SK-N-SH treated with all-trans-retinoic acid at 6 μM for 48 hours (cell line): ENCODE data around the gene DPYD.

Experiments used
- ARNTL ChIP-seq: fragments of 450-650 bp; formaldehyde crosslinking; IDR thresholded peaks from 2 replicates; pipeline ENCODE4 v1.5.0; 2020; ENCODE audit warnings: low read depth, mild to moderate bottlenecking, moderate library complexity, borderline replicate concordance
- BACH2 ChIP-seq: fragments of 250-450 bp; sonication (Bioruptor Pico); IDR thresholded peaks from 2 replicates; pipeline ENCODE4 v1.9.0; 2021; ENCODE audit warnings: mild to moderate bottlenecking, borderline replicate concordance
- CSDC2 ChIP-seq: fragments of 250-450 bp; sonication (Bioruptor Pico); IDR thresholded peaks from 2 replicates; pipeline ENCODE4 v1.5.0; 2020; ENCODE audit warnings: mild to moderate bottlenecking, moderate library complexity
- GLIS3 ChIP-seq: fragments of 250-450 bp; sonication (Bioruptor Pico); IDR thresholded peaks from 2 replicates; pipeline ENCODE4 v1.5.0; 2020; ENCODE audit warnings: mild to moderate bottlenecking, moderate library complexity
- ISL1 ChIP-seq: fragments of 250-450 bp; sonication (Bioruptor Pico); IDR thresholded peaks from 2 replicates; pipeline ENCODE4 v2.1.2; 2022; ENCODE audit warnings: mild to moderate bottlenecking, moderate library complexity
- OSR1 ChIP-seq: fragments of 250-450 bp; sonication (Bioruptor Pico); IDR thresholded peaks from 2 replicates; pipeline ENCODE4 v1.8.0; 2022; ENCODE audit warnings: moderate library complexity, mild to moderate bottlenecking, inconsistent platforms
- PATZ1 ChIP-seq: fragments of 250-450 bp; sonication (Bioruptor Pico); IDR thresholded peaks from 2 replicates; pipeline ENCODE4 v1.8.0; 2020; ENCODE audit warnings: mild to moderate bottlenecking, moderate library complexity, borderline replicate concordance
- POU6F1 ChIP-seq: fragments of 250-450 bp; sonication (Bioruptor Pico); IDR thresholded peaks from 2 replicates; pipeline ENCODE4 v1.8.0; 2021; ENCODE audit warnings: low read depth, mild to moderate bottlenecking, moderate library complexity, borderline replicate concordance
- TCF4 ChIP-seq: fragments of 250-450 bp; sonication (Bioruptor Pico); IDR thresholded peaks from 2 replicates; pipeline ENCODE4 v1.8.0; 2021; ENCODE audit warnings: mild to moderate bottlenecking, moderate library complexity, borderline replicate concordance
- TSHZ2 ChIP-seq: fragments of 250-450 bp; sonication (Bioruptor Pico); IDR thresholded peaks from 2 replicates; pipeline ENCODE4 v1.5.0; 2020; ENCODE audit warnings: mild to moderate bottlenecking, moderate library complexity
- ZFP3 ChIP-seq: fragments of 250-450 bp; sonication (Bioruptor Pico); IDR thresholded peaks from 2 replicates; pipeline ENCODE4 v1.5.0; 2020; ENCODE audit warnings: mild to moderate bottlenecking, moderate library complexity
- ZFP30 ChIP-seq: fragments of 450-650 bp; formaldehyde crosslinking; IDR thresholded peaks from 2 replicates; pipeline ENCODE4 v1.5.0; 2022; ENCODE audit warnings: mild to moderate bottlenecking, moderate library complexity
- ZNF565 ChIP-seq: fragments of 450-650 bp; formaldehyde crosslinking; conservative IDR thresholded peaks from 2 replicates; pipeline ENCODE4 v1.5.0; 2020; ENCODE audit warnings: low read depth, mild to moderate bottlenecking, moderate library complexity
- ZNF70 ChIP-seq: fragments of 450-650 bp; formaldehyde crosslinking; IDR thresholded peaks from 2 replicates; pipeline ENCODE4 v1.5.0; 2020; ENCODE audit warnings: mild to moderate bottlenecking, moderate library complexity

- TF ChIP-seq ZFP3, result no peak
- TF ChIP-seq ZNF70 (CRISPR knock-in tag), result no peak
- no peak for TF ChIP-seq ZNF565 (CRISPR knock-in tag)
- TF ChIP-seq BACH2 (CRISPR knock-in tag), result no peak
- no peak for TF ChIP-seq ARNTL (CRISPR knock-in tag)
- no peak for TF ChIP-seq PATZ1 (CRISPR knock-in tag)
- no peak for TF ChIP-seq OSR1
- TF ChIP-seq ZFP30, result no peak
- no peak for TF ChIP-seq ISL1 (CRISPR knock-in tag)
- no peak for TF ChIP-seq GLIS3 (CRISPR knock-in tag)
- no peak for TF ChIP-seq TCF4 (CRISPR knock-in tag)
- no peak for TF ChIP-seq CSDC2
- no peak for TF ChIP-seq POU6F1 (CRISPR knock-in tag)
- no peak for TF ChIP-seq TSHZ2
Observed at GRCh38 chr1:97516588-97516987, 404.2 kb downstream of the DPYD start.
